Measurements from ENCODE around the gene DENND2A. TPM values are rescaled to one million over a fixed set of nuclear protein-coding genes. Genes with fewer than 3 reads are reported as not detected.
"Not testable (repeated sequence)": the region's sequence is repeated elsewhere in the genome, so short reads cannot be mapped to it uniquely, and the experiment has no call there.

The DENND2A gene
- total and polyA plus RNA-seq, 2 donors (not counting 1 experiment from before 2014, with no cell fraction given), result 30.6 to 39.0 TPM

DNA sequence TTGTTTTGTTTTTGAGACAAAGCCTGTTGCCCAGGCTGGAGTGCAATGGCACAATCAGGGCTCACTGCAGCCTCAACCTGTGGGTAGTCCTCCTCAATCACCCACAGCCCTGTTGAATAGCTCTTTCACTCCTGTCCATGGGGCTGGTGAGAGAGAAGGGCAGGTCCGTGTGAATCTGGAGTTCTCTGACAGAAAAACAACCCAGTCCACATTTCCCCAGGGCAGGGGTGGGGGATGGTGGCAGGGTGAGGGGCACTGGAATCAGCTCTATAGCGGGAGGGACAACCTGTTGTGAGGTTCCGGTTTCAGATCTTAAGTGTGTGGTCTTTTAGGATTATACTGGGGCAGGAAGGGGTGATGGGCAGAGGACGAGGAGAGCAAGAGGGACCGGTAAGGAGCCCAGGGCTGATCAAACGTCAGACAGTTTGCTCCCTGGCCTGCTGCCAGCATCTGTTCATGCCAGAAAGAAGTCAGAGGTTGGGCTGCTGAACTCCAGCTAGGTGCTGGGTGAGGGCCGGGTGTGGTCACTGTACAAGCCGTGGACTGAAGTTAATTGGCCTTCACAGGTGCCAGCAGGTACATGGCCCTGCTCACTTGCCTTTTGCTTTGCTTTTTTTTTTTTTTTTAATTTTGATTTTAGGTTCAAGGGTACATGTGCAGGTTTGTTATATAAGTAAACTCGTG, 128.2 kb downstream of the DENND2A start:
- DNase-seq (ENCODE audit: low read depth in 2 of 2), result no peak
- no peaks in the 10 kb centered on the region for H4K20me1 ChIP-seq (ENCODE audit: control insufficient read depth, extremely low read depth, insufficient read depth, low read length)
- no peak overlapping the region for H3K4me2 ChIP-seq (ENCODE audit: extremely low read depth, insufficient read depth, low read length)
- TF ChIP-seq, protein P1, sequence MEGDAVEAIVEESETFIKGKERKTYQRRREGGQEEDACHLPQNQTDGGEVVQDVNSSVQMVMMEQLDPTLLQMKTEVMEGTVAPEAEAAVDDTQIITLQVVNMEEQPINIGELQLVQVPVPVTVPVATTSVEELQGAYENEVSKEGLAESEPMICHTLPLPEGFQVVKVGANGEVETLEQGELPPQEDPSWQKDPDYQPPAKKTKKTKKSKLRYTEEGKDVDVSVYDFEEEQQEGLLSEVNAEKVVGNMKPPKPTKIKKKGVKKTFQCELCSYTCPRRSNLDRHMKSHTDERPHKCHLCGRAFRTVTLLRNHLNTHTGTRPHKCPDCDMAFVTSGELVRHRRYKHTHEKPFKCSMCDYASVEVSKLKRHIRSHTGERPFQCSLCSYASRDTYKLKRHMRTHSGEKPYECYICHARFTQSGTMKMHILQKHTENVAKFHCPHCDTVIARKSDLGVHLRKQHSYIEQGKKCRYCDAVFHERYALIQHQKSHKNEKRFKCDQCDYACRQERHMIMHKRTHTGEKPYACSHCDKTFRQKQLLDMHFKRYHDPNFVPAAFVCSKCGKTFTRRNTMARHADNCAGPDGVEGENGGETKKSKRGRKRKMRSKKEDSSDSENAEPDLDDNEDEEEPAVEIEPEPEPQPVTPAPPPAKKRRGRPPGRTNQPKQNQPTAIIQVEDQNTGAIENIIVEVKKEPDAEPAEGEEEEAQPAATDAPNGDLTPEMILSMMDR (conservative IDR thresholded peaks at IDR 0.05 in 1 of 2, IDR thresholded peaks at IDR 0.05 in 1 of 2; ENCODE audit: low read depth in 1 of 2, low read length in 2 of 2), result no peak
- no peaks in the 10 kb centered on the region for H3K79me2 ChIP-seq (ENCODE audit: control insufficient read depth, insufficient read depth, low read length)
- H3K9me3 ChIP-seq (ENCODE audit: control insufficient read depth, insufficient read depth, low read depth, low read length), result no peaks in the 10 kb centered on the region
- H3K36me3 ChIP-seq (ENCODE audit: control insufficient read depth, insufficient read depth, low read length), result no peaks in the 10 kb centered on the region
- H3K4me1 ChIP-seq (ENCODE audit: control insufficient read depth, extremely low read depth, insufficient read depth, low read length), result no peaks in the 10 kb centered on the region
- no peak overlapping the region for H3K9ac ChIP-seq (ENCODE audit: insufficient read depth, low read length)
- no peak overlapping the region for H3K4me3 ChIP-seq (replicated peaks in 1 of 4; ENCODE audit: control extremely low read depth in 1 of 4, insufficient read depth in 1 of 4, low read depth in 3 of 4, low read length in 4 of 4)
- no peak overlapping the region for H2AFZ ChIP-seq (ENCODE audit: low read length)
- no peak overlapping the region for H3K27ac ChIP-seq (ENCODE audit: insufficient read depth, low read length)
- H3K27me3 ChIP-seq (ENCODE audit: control insufficient read depth, insufficient read depth, low read length), result no peaks in the 10 kb centered on the region

DNA sequence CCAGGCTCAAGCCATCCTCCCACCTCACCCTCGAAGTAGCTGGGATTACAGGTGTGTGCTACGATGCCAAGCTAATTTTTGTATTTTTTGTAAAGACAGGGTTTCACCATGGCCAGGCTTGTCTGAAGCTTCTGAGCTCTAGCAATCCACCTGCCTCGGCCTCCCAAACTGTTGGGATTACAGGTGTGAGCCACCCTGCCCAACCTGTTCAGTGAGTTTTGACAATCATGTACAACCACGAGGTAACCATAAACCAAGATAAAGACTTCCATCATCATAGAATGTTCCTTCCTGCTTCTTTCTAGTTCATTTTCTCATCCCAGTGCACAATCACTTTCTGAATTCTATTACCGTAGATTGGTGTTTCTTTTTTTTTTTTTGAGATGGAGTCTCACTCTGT, 130.8 kb downstream of the DENND2A start:
- H3K4me2 ChIP-seq (ENCODE audit: extremely low read depth, insufficient read depth, low read length), result no peak overlapping the region
- no peak overlapping the region for H3K9ac ChIP-seq (ENCODE audit: insufficient read depth, low read length)
- TF ChIP-seq, protein P1 (conservative IDR thresholded peaks at IDR 0.05 in 1 of 2, IDR thresholded peaks at IDR 0.05 in 1 of 2; ENCODE audit: low read depth in 1 of 2, low read length in 2 of 2), result no peak
- no peak for TF ChIP-seq EZH2 (IDR thresholded peaks at IDR 0.05; ENCODE audit: low read length, missing control alignments)
- H4K20me1 ChIP-seq (ENCODE audit: control insufficient read depth, extremely low read depth, insufficient read depth, low read length), result no peaks in the 10 kb centered on the region
- no peaks in the 10 kb centered on the region for H3K9me3 ChIP-seq (ENCODE audit: control insufficient read depth, insufficient read depth, low read depth, low read length)
- H3K4me3 ChIP-seq (replicated peaks in 1 of 4; ENCODE audit: control extremely low read depth in 1 of 4, insufficient read depth in 1 of 4, low read depth in 3 of 4, low read length in 4 of 4), result no peak overlapping the region
- no peaks in the 10 kb centered on the region for H3K36me3 ChIP-seq (ENCODE audit: control insufficient read depth, insufficient read depth, low read length)
- H3K79me2 ChIP-seq (ENCODE audit: control insufficient read depth, insufficient read depth, low read length), result no peaks in the 10 kb centered on the region
- no peak overlapping the region for H2AFZ ChIP-seq (ENCODE audit: low read length)
- H3K27me3 ChIP-seq (ENCODE audit: control insufficient read depth, insufficient read depth, low read length), result no peaks in the 10 kb centered on the region
- H3K27ac ChIP-seq (ENCODE audit: insufficient read depth, low read length), result no peak overlapping the region
- H3K4me1 ChIP-seq (ENCODE audit: control insufficient read depth, extremely low read depth, insufficient read depth, low read length), result no peaks in the 10 kb centered on the region
- DNase-seq (ENCODE audit: low read depth in 2 of 2), result no peak

DNA sequence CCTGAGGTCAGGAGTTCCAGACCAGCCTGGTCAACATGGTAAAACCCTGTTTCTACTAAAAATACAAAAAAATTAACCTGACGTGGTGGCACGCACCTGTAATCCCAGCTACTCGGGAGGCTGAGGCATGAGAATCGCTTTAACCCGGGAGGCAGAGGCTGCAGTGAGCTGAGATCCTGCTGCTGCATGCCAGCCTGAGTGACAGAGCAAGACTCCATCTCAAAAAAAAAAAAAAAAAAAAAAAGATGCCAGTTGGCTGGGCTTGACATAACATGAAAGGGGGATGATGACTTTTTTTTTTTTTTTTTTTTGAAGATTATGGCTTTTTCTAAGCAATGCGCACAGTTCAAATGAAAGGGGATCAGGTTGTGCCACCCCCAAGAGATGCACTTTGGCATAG, 133.1 kb downstream of the DENND2A start:
- H2AFZ ChIP-seq (ENCODE audit: low read length); H3K27ac ChIP-seq (ENCODE audit: insufficient read depth, low read length): not testable (repeated sequence)

More for the DNA sequence above, 133.1 kb downstream of the DENND2A start:
- not testable (repeated sequence) for H3K4me3 ChIP-seq (replicated peaks in 1 of 4; ENCODE audit: control extremely low read depth in 1 of 4, insufficient read depth in 1 of 4, low read depth in 3 of 4, low read length in 4 of 4); H4K20me1 ChIP-seq (ENCODE audit: control insufficient read depth, extremely low read depth, insufficient read depth, low read length); H3K4me2 ChIP-seq (ENCODE audit: extremely low read depth, insufficient read depth, low read length); H3K9me3 ChIP-seq (ENCODE audit: control insufficient read depth, insufficient read depth, low read depth, low read length); H3K79me2 ChIP-seq (ENCODE audit: control insufficient read depth, insufficient read depth, low read length); H3K4me1 ChIP-seq (ENCODE audit: control insufficient read depth, extremely low read depth, insufficient read depth, low read length); H3K9ac ChIP-seq (ENCODE audit: insufficient read depth, low read length); H3K36me3 ChIP-seq (ENCODE audit: control insufficient read depth, insufficient read depth, low read length); H3K27me3 ChIP-seq (ENCODE audit: control insufficient read depth, insufficient read depth, low read length); DNase-seq (ENCODE audit: low read depth in 2 of 2)

Measured in fibroblast of lung (primary cell).